Measurements from ENCODE around the gene TNS1.

DNA sequence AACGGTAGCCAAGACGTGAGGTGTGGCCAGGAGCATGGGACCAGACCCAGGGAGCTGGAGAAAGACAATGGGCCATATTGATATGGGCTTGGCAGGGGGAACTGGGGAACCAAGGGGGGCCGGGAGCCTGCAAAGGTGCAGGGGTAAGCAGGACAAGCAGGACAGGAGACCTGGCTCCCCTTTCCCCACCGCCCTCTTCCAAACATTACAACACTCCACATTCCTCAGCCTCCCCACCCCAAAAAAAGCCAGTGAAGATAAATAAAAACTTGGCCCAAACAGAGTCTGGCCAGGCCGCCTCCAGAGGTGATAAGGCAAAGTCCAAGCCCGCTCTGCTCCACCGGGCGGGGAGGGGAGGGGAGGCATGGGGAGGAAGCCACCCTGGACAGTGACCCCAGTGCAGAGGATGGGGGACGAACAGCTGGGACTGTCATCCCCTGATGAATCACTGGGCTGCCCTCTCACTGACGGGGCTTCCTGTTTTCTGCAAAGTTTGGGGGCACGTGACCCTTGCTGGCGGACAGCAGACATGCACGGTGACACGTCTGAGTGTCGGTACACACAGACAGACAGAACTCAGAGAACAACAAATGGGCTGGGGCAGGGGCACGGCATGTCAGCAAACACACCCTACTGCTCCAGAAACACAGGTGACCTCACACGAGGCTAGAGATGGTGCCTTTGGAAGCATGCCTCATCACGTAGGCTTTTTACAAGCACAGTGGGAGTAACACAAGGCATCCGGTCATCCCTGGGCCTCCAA is 100.2 kb downstream of the TNS1 start:
- TF ChIP-seq POLR2AphosphoS5 (IDR thresholded peaks at IDR 0.05; ENCODE audit: borderline replicate concordance, low read depth, low read length) (no peak), EZH2 (IDR thresholded peaks at IDR 0.05) (no peak)

Measured in SK-N-MC (cell line).